Measurements from ENCODE around the gene FAM53B.
"Not testable (repeated sequence)": the region's sequence is repeated elsewhere in the genome, so short reads cannot be mapped to it uniquely, and the experiment has no call there.

Gene FAM53B

DNA sequence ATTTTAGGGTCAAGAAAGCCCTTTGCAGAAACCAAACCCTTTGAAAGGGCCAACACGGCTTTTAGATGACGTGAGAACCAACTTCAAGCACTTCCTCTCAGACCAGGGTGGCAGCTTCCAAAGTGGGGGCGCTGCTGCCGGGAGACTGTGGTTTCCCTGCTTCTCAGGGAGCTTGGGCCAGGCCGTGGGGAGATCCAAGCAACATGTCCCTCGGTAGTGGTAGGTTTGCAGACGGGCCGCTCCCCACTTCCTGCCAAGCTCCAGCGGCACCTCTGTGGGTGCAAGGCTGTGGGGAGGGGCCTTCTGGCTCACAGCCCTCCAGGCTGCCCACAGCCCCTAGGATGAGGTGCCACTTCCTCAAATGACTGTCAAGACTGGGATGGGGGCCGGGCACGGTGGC is 132.4 kb downstream of the FAM53B start:
- no peak overlapping the region for H2BK15ac ChIP-seq (ENCODE audit: low read depth, poor library complexity, severe bottlenecking)
- WGBS: 87% methylated on average over 11 of the region's 11 CpGs
- no peak overlapping the region for H4K8ac ChIP-seq (ENCODE audit: low read length)
- H2BK5ac ChIP-seq (ENCODE audit: low read depth, low read length, poor library complexity, severe bottlenecking): no peak overlapping the region
- no peak overlapping the region for H3K18ac ChIP-seq (ENCODE audit: low read depth in 1 of 2, low read length in 2 of 2)
- H3K23ac ChIP-seq (ENCODE audit: low read length in 2 of 2): no peak overlapping the region
- no peak overlapping the region for H4K91ac ChIP-seq (ENCODE audit: low read length)
- no peak overlapping the region for H2BK120ac ChIP-seq (ENCODE audit: low read depth, low read length)
- H3K36me3 ChIP-seq (ENCODE audit: control insufficient read depth in 1 of 2, insufficient read depth in 2 of 2, low read depth in 1 of 2, low read length in 2 of 2): peaks cover 0 to 8% of the 10 kb centered on the region in 2 experiments
- no peak overlapping the region for H2AFZ ChIP-seq (ENCODE audit: low read depth, low read length)
- H3K4me3 ChIP-seq (ENCODE audit: insufficient read depth in 1 of 2, low read depth in 1 of 2, low read length in 2 of 2): no peak overlapping the region
- H3K4me2 ChIP-seq (ENCODE audit: low read length, poor library complexity, severe bottlenecking): no peak overlapping the region
- no peaks in the 10 kb centered on the region for H3K9me3 ChIP-seq (ENCODE audit: control insufficient read depth, low read length)
- H2BK12ac ChIP-seq (ENCODE audit: low read length in 2 of 2): no peak overlapping the region
- H3K79me1 ChIP-seq (replicated peaks; ENCODE audit: low read length, poor library complexity, severe bottlenecking): no peaks in the 10 kb centered on the region
- no peak overlapping the region for H2AK5ac ChIP-seq (ENCODE audit: low read length, severe bottlenecking)
- no peak overlapping the region for H3K9ac ChIP-seq (ENCODE audit: low read length)
- no peaks in the 10 kb centered on the region for H3K27me3 ChIP-seq (ENCODE audit: control insufficient read depth in 1 of 2, insufficient read depth in 1 of 2, low read length in 2 of 2)
- DNase-seq: no peak
- no peak overlapping the region for H3K4ac ChIP-seq (ENCODE audit: low read depth in 1 of 2, low read length in 2 of 2)
- no peak overlapping the region for H3K14ac ChIP-seq (ENCODE audit: low read length in 2 of 2)
- no peak overlapping the region for H3K27ac ChIP-seq (ENCODE audit: low read length, poor library complexity, severe bottlenecking)
- H3K4me1 ChIP-seq (ENCODE audit: control insufficient read depth, insufficient read depth, low read depth, low read length): peaks cover 9% of the 10 kb centered on the region

GRCh38 chr10:124610851-124611250 is 133.3 kb downstream of the FAM53B start:
- H3K23ac ChIP-seq (ENCODE audit: low read length in 2 of 2); H2BK12ac ChIP-seq (ENCODE audit: low read length in 2 of 2); H4K8ac ChIP-seq (ENCODE audit: low read length); H3K9ac ChIP-seq (ENCODE audit: low read length); H3K4me1 ChIP-seq (ENCODE audit: control insufficient read depth, insufficient read depth, low read depth, low read length); H2BK5ac ChIP-seq (ENCODE audit: low read depth, low read length, poor library complexity, severe bottlenecking); DNase-seq; H3K36me3 ChIP-seq (ENCODE audit: control insufficient read depth in 1 of 2, insufficient read depth in 2 of 2, low read depth in 1 of 2, low read length in 2 of 2); H3K14ac ChIP-seq (ENCODE audit: low read length in 2 of 2); H2BK15ac ChIP-seq (ENCODE audit: low read depth, poor library complexity, severe bottlenecking); H4K91ac ChIP-seq (ENCODE audit: low read length); H3K27me3 ChIP-seq (ENCODE audit: control insufficient read depth in 1 of 2, insufficient read depth in 1 of 2, low read length in 2 of 2); H2BK120ac ChIP-seq (ENCODE audit: low read depth, low read length); H3K4ac ChIP-seq (ENCODE audit: low read depth in 1 of 2, low read length in 2 of 2); H2AK5ac ChIP-seq (ENCODE audit: low read length, severe bottlenecking); H3K79me1 ChIP-seq (replicated peaks; ENCODE audit: low read length, poor library complexity, severe bottlenecking); H3K4me3 ChIP-seq (ENCODE audit: insufficient read depth in 1 of 2, low read depth in 1 of 2, low read length in 2 of 2); H3K27ac ChIP-seq (ENCODE audit: low read length, poor library complexity, severe bottlenecking); H3K4me2 ChIP-seq (ENCODE audit: low read length, poor library complexity, severe bottlenecking); H3K9me3 ChIP-seq (ENCODE audit: control insufficient read depth, low read length); H3K18ac ChIP-seq (ENCODE audit: low read depth in 1 of 2, low read length in 2 of 2); H2AFZ ChIP-seq (ENCODE audit: low read depth, low read length): not testable (repeated sequence)
- WGBS: 86% methylated on average over 8 of the region's 17 CpGs

DNA sequence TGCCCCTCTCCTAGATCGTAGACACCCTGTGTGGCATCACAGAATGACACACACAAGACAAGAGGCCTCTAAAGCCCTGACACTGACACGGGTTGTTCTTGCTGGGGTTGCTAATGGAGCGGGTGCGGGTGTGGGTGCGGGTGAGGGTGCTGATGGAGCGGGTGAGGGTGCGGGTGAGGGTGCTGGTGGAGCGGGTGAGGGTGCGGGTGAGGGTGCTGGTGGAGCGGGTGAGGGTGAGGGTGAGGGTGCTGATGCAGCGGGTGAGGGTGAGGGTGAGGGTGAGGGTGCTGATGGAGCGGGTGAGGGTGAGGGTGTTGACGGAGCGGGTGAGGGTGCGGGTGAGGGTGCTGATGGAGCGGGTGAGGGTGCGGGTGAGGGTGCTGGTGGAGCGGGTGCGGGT is 134.0 kb downstream of the FAM53B start:
- H2BK15ac ChIP-seq (ENCODE audit: low read depth, poor library complexity, severe bottlenecking); H2BK120ac ChIP-seq (ENCODE audit: low read depth, low read length); H3K36me3 ChIP-seq (ENCODE audit: control insufficient read depth in 1 of 2, insufficient read depth in 2 of 2, low read depth in 1 of 2, low read length in 2 of 2); H3K4me1 ChIP-seq (ENCODE audit: control insufficient read depth, insufficient read depth, low read depth, low read length); H4K8ac ChIP-seq (ENCODE audit: low read length); H3K23ac ChIP-seq (ENCODE audit: low read length in 2 of 2); H3K4ac ChIP-seq (ENCODE audit: low read depth in 1 of 2, low read length in 2 of 2); H2AK5ac ChIP-seq (ENCODE audit: low read length, severe bottlenecking); H3K14ac ChIP-seq (ENCODE audit: low read length in 2 of 2); H2BK5ac ChIP-seq (ENCODE audit: low read depth, low read length, poor library complexity, severe bottlenecking); DNase-seq; H3K27ac ChIP-seq (ENCODE audit: low read length, poor library complexity, severe bottlenecking); H2AFZ ChIP-seq (ENCODE audit: low read depth, low read length); H3K9ac ChIP-seq (ENCODE audit: low read length); H3K9me3 ChIP-seq (ENCODE audit: control insufficient read depth, low read length); H3K27me3 ChIP-seq (ENCODE audit: control insufficient read depth in 1 of 2, insufficient read depth in 1 of 2, low read length in 2 of 2); H2BK12ac ChIP-seq (ENCODE audit: low read length in 2 of 2); H4K91ac ChIP-seq (ENCODE audit: low read length); H3K79me1 ChIP-seq (replicated peaks; ENCODE audit: low read length, poor library complexity, severe bottlenecking); H3K18ac ChIP-seq (ENCODE audit: low read depth in 1 of 2, low read length in 2 of 2); H3K4me2 ChIP-seq (ENCODE audit: low read length, poor library complexity, severe bottlenecking); H3K4me3 ChIP-seq (ENCODE audit: insufficient read depth in 1 of 2, low read depth in 1 of 2, low read length in 2 of 2): not testable (repeated sequence)
- 92% methylated on average over 14 of the region's 19 CpGs for WGBS

- no peak overlapping the region for H2BK120ac ChIP-seq (ENCODE audit: low read depth, low read length)
- no peak overlapping the region for H2AFZ ChIP-seq (ENCODE audit: low read depth, low read length)
- no peak overlapping the region for H3K23ac ChIP-seq (ENCODE audit: low read length in 2 of 2)
- H3K27ac ChIP-seq (ENCODE audit: low read length, poor library complexity, severe bottlenecking): no peak overlapping the region
- H3K4me2 ChIP-seq (ENCODE audit: low read length, poor library complexity, severe bottlenecking): no peak overlapping the region
- H2BK15ac ChIP-seq (ENCODE audit: low read depth, poor library complexity, severe bottlenecking): no peak overlapping the region
- H3K4me1 ChIP-seq (ENCODE audit: control insufficient read depth, insufficient read depth, low read depth, low read length): no peaks in the 10 kb centered on the region
- H3K9ac ChIP-seq (ENCODE audit: low read length): no peak overlapping the region
- no peak overlapping the region for H3K14ac ChIP-seq (ENCODE audit: low read length in 2 of 2)
- 86% methylated on average over 11 of the region's 11 CpGs for WGBS
- no peak overlapping the region for H2BK12ac ChIP-seq (ENCODE audit: low read length in 2 of 2)
- H3K18ac ChIP-seq (ENCODE audit: low read depth in 1 of 2, low read length in 2 of 2): no peak overlapping the region
- no peak overlapping the region for H2BK5ac ChIP-seq (ENCODE audit: low read depth, low read length, poor library complexity, severe bottlenecking)
- no peak for DNase-seq
- H4K8ac ChIP-seq (ENCODE audit: low read length): no peak overlapping the region
- no peaks in the 10 kb centered on the region for H3K36me3 ChIP-seq (ENCODE audit: control insufficient read depth in 1 of 2, insufficient read depth in 2 of 2, low read depth in 1 of 2, low read length in 2 of 2)
- no peaks in the 10 kb centered on the region for H3K9me3 ChIP-seq (ENCODE audit: control insufficient read depth, low read length)
- no peak overlapping the region for H3K4me3 ChIP-seq (ENCODE audit: insufficient read depth in 1 of 2, low read depth in 1 of 2, low read length in 2 of 2)
- H3K79me1 ChIP-seq (replicated peaks; ENCODE audit: low read length, poor library complexity, severe bottlenecking): no peaks in the 10 kb centered on the region
- H3K4ac ChIP-seq (ENCODE audit: low read depth in 1 of 2, low read length in 2 of 2): no peak overlapping the region
- no peak overlapping the region for H2AK5ac ChIP-seq (ENCODE audit: low read length, severe bottlenecking)
- H3K27me3 ChIP-seq (ENCODE audit: control insufficient read depth in 1 of 2, insufficient read depth in 1 of 2, low read length in 2 of 2): no peaks in the 10 kb centered on the region
- no peak overlapping the region for H4K91ac ChIP-seq (ENCODE audit: low read length)
Measured at GRCh38 chr10:124609698-124610097, 134.5 kb downstream of the FAM53B start.
